Endothelial cell of umbilical vein (primary cell): ENCODE measurements around the gene ATP5IF1. TPM values are rescaled to one million over a fixed set of nuclear protein-coding genes. Genes with fewer than 3 reads are reported as not detected.

Source experiments
- BruUV-seq: library from RNA; stranded (reverse); fragments of 400-500 nt; replicated peaks from 2 replicates; lab custom pipeline; 2021; lab: Mats Ljungman, UMichigan
- CTCF ChIA-PET: fragments of 300-600, 350-600 bp; sonication (Branson Sonifier 250); formaldehyde crosslinking; loops from one replicate; lab custom pipeline; 2021; ENCODE audit warnings: antibody characterized with exemption, inconsistent platforms; lab: Charles Lee
- POLR2A ChIA-PET: fragments of 300-600, 350-600 bp; sonication (Branson Sonifier 250); formaldehyde crosslinking; loops from one replicate; lab custom pipeline; 2021; ENCODE audit warnings: antibody characterized with exemption, inconsistent platforms; lab: Charles Lee
- DNase-seq: peaks from one replicate; pipeline ENCODE4 v3.0.0-alpha.2; 2011; ENCODE audit warnings: low read depth, low spot score
- FAIRE-seq: peaks from 2 replicates; lab custom pipeline; 2011; peaks lifted over from hg19 to GRCh38; lab: Jason Lieb, UNC
- H2AFZ ChIP-seq: 2 replicates; pipeline ENCODE4 v1.6.0; 2012; ENCODE audit warnings: low read depth, low read length, control low read depth, inconsistent platforms
- H3K27ac ChIP-seq: 2 replicates; pipeline ENCODE4 v1.5.1; 2011; ENCODE audit warnings: low read depth, mild to moderate bottlenecking, control low read depth, low read length, moderate library complexity; ENCODE audit not compliant: insufficient read depth
- H3K27me3 ChIP-seq, 2 experiments: 2 replicates each; pipeline versions ENCODE4 v1.6.0 to v1.6.1; 2011; ENCODE audit warnings: low read length in 2 of 2, mixed read lengths in 1 of 2; ENCODE audit not compliant: control insufficient read depth in 2 of 2, insufficient read depth in 2 of 2
- H3K36me3 ChIP-seq, 2 experiments: 2 replicates in 1 of 2; 3 replicates in 1 of 2; pipeline ENCODE4 v1.5.1; 2011; ENCODE audit warnings: low read length in 2 of 2, mild to moderate bottlenecking in 1 of 2, moderate library complexity in 1 of 2; ENCODE audit not compliant: control insufficient read depth in 2 of 2, insufficient read depth in 2 of 2; ENCODE audit errors: extremely low read depth in 1 of 2
- H3K4me1 ChIP-seq: 3 replicates; pipeline ENCODE4 v1.5.1; 2011; ENCODE audit warnings: mild to moderate bottlenecking, low read length; ENCODE audit not compliant: control insufficient read depth, insufficient read depth; ENCODE audit errors: extremely low read depth
- H3K4me2 ChIP-seq: 2 replicates; pipeline ENCODE4 v1.6.1; 2011; ENCODE audit warnings: low read length, control low read depth, mixed read lengths; ENCODE audit not compliant: insufficient read depth
- H3K4me3 ChIP-seq, 3 experiments: fragments of 200-600 bp in 1 of 3; sonication (generic), shearing (Covaris generic) in 1 of 3; replicated peaks in 1 of 3; 2 replicates each; pipeline ENCODE4 v1.5.1; 2011 to 2016; ENCODE audit warnings: control low read depth in 3 of 3, low read length in 3 of 3, mild to moderate bottlenecking in 2 of 3, inconsistent platforms in 1 of 3, low read depth in 1 of 3, moderate library complexity in 1 of 3; ENCODE audit not compliant: insufficient read depth in 1 of 3
- H3K79me2 ChIP-seq: 2 replicates; pipeline ENCODE4 v1.6.0; 2012; ENCODE audit warnings: low read length, inconsistent platforms; ENCODE audit not compliant: control insufficient read depth, insufficient read depth
- H3K9ac ChIP-seq: replicated peaks from 2 replicates; pipeline ENCODE3; 2011; ENCODE audit warnings: low read length, control low read depth; ENCODE audit not compliant: insufficient read depth; ENCODE audit errors: extremely low read depth
- H3K9me1 ChIP-seq: replicated peaks from 3 replicates; pipeline ENCODE4 v1.6.0; 2011; ENCODE audit warnings: mild to moderate bottlenecking, low read length; ENCODE audit not compliant: control insufficient read depth, insufficient read depth; ENCODE audit errors: extremely low read depth
- H3K9me3 ChIP-seq: replicated peaks from 2 replicates; pipeline ENCODE4 v1.5.1; 2012; ENCODE audit warnings: low read length, inconsistent platforms; ENCODE audit not compliant: control insufficient read depth, insufficient read depth
- H4K20me1 ChIP-seq: replicated peaks from 2 replicates; pipeline ENCODE3; 2011; ENCODE audit warnings: mild to moderate bottlenecking, low read length; ENCODE audit not compliant: control insufficient read depth, insufficient read depth; ENCODE audit errors: extremely low read depth
- EZH2 ChIP-seq: IDR thresholded peaks from 2 replicates; pipeline ENCODE4 v1.6.1; 2012; ENCODE audit warnings: borderline replicate concordance, low read depth, mild to moderate bottlenecking, moderate library complexity, low read length, inconsistent platforms; ENCODE audit not compliant: severe bottlenecking
- FOS ChIP-seq: IDR thresholded peaks from 2 replicates; pipeline ENCODE4 v1.6.1; 2011; ENCODE audit warnings: mild to moderate bottlenecking, low read length, moderate library complexity, borderline replicate concordance; ENCODE audit not compliant: insufficient read depth
- GATA2 ChIP-seq: IDR thresholded peaks from 2 replicates; pipeline ENCODE4 v1.7.0; 2011; ENCODE audit warnings: low read depth, mild to moderate bottlenecking, moderate library complexity, mixed read lengths, low read length; ENCODE audit not compliant: insufficient read length, insufficient read depth
- JUN ChIP-seq: IDR thresholded peaks from 2 replicates; pipeline ENCODE4 v1.6.1; 2011; ENCODE audit warnings: borderline replicate concordance, low read depth; ENCODE audit not compliant: insufficient read length, insufficient read depth
- MAX ChIP-seq: IDR thresholded peaks from 2 replicates; pipeline ENCODE4 v1.6.1; 2011; ENCODE audit not compliant: insufficient read depth, insufficient read length
- MYC ChIP-seq: IDR thresholded peaks from one replicate; pipeline ENCODE4 v1.6.1; 2011; ENCODE audit warnings: mild to moderate bottlenecking, low read depth, low read length
- POLR2A ChIP-seq: IDR thresholded peaks from 2 replicates; pipeline ENCODE4 v1.6.1; 2012; ENCODE audit warnings: low read depth, mild to moderate bottlenecking, control low read depth, low read length
- POLR2AphosphoS5 ChIP-seq: IDR thresholded peaks from 2 replicates; pipeline ENCODE4 v1.6.1; 2012; ENCODE audit warnings: low read depth, mild to moderate bottlenecking, control low read depth, low read length, moderate library complexity; ENCODE audit not compliant: insufficient read depth
- dilution Hi-C: fragments of 300-500 bp; cut with MboI; formaldehyde crosslinking; loops from one replicate; pipeline ENCODE4 v1.15.0; 2019; ENCODE audit warnings: low sequenced_read_pairs; ENCODE audit not compliant: extremely low pct_ligation_motif_present
- intact Hi-C: fragments of 100-400 bp; cut with micrococcal nuclease; formaldehyde crosslinking; loops from one replicate; pipeline ENCODE4 v1.10.0; 2022
- polyA plus RNA-seq, 4 experiments: library from polyadenylated mRNA; depleted of rRNA in 3 of 4; stranded (reverse) in 3 of 4; unstranded in 1 of 4; fragments of >200 nt; gene quantifications; 2 replicates each; pipeline versions ENCODE4 v1.2.1 to v1.2.3, GENCODE V29; 2011 to 2012; ENCODE audit warnings: missing spikeins in 1 of 4
- total RNA-seq: library from RNA; stranded (reverse); gene quantifications from 2 replicates; pipeline ENCODE4 v1.2.3, GENCODE V29; 2021
- TF ChIP-seq, protein P1 (sequence below), 2 donors: IDR thresholded peaks; 1 replicate in 1 of 2; 2 replicates in 1 of 2; pipeline ENCODE4 v1.5.1; 2011; ENCODE audit warnings: low read length in 2 of 2, mild to moderate bottlenecking in 2 of 2, moderate library complexity in 2 of 2, control low read depth in 1 of 2, inconsistent platforms in 1 of 2, low read depth in 1 of 2; ENCODE audit not compliant: insufficient read depth in 1 of 2; ENCODE audit errors: extremely low read depth in 1 of 2

ATP5IF1 gene
- total and polyA plus RNA-seq, 2 donors (not counting 3 experiments of a cell fraction or from before 2014, with no cell fraction given) = 133 to 243 TPM

DNA sequence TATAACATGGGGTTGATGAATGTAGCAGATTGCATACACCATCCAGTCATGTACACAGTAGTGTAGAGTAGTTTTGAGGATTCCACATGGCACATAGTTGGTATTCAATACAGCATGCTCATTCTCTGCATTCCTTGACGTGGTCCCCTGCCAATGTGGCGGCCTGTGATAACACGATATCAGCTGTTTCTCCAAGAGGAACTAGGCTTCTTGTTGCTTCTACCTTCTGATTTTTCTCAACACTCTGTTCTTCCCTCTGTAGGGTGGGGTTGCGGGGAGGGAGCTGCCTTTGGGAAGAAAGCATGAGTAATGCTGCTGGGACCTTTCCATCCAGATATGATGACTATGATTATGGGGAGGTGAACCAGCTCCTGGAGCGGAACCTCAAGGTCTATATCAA lies 42.8 kb downstream of the ATP5IF1 start:
- H2AFZ ChIP-seq = no peak overlapping the region
- TF ChIP-seq MYC (no peak), POLR2A (no peak), FOS (no peak), GATA2 (no peak), POLR2AphosphoS5 (no peak), JUN (no peak), MAX (no peak), EZH2 (no peak)
- TF ChIP-seq, protein P1, sequence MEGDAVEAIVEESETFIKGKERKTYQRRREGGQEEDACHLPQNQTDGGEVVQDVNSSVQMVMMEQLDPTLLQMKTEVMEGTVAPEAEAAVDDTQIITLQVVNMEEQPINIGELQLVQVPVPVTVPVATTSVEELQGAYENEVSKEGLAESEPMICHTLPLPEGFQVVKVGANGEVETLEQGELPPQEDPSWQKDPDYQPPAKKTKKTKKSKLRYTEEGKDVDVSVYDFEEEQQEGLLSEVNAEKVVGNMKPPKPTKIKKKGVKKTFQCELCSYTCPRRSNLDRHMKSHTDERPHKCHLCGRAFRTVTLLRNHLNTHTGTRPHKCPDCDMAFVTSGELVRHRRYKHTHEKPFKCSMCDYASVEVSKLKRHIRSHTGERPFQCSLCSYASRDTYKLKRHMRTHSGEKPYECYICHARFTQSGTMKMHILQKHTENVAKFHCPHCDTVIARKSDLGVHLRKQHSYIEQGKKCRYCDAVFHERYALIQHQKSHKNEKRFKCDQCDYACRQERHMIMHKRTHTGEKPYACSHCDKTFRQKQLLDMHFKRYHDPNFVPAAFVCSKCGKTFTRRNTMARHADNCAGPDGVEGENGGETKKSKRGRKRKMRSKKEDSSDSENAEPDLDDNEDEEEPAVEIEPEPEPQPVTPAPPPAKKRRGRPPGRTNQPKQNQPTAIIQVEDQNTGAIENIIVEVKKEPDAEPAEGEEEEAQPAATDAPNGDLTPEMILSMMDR (IDR thresholded peaks at IDR 0.05; ENCODE audit: extremely low read depth in 1 of 2, insufficient read depth in 1 of 2, low read depth in 1 of 2, low read length in 2 of 2) = no peak
- H3K9me3 ChIP-seq = no peaks in the 10 kb centered on the region
- peaks cover 4 to 40% of the 10 kb centered on the region in 2 experiments for H3K36me3 ChIP-seq
- H3K4me2 ChIP-seq = no peak overlapping the region
- dilution Hi-C loops = no loop called here
- no TSS peak for BruUV-seq
- no peaks in the 10 kb centered on the region for H3K27me3 ChIP-seq
- intact Hi-C loops = no loop called here
- no peaks in the 10 kb centered on the region for H3K4me1 ChIP-seq
- FAIRE-seq = no peak
- H3K27ac ChIP-seq = no peak overlapping the region
- ChIA-PET POLR2A (no interaction called here), CTCF (interaction anchor here (1.3 kb wide), 1 partner anchor 30 kb away, joined by 4 read pairs; no protein-coding TSS in a partner anchor)
- H4K20me1 ChIP-seq = no peaks in the 10 kb centered on the region
- H3K9me1 ChIP-seq = no peaks in the 10 kb centered on the region
- no peak for DNase-seq
- H3K9ac ChIP-seq = no peak overlapping the region
- H3K4me3 ChIP-seq = no peak overlapping the region
- H3K79me2 ChIP-seq = no peaks in the 10 kb centered on the region
